HepG2 (cell line): Measurements from ENCODE around the gene NMNAT1. TPM values are rescaled to one million over a fixed set of nuclear protein-coding genes. Genes with fewer than 3 reads are reported as not detected.

Experiments
- AHDC1 ChIP-seq: sonication (generic); formaldehyde crosslinking; IDR thresholded peaks from 2 replicates; pipeline ENCODE4 v1.5.1; 2020; ENCODE audit warnings: mild to moderate bottlenecking, missing genetic modification reagents, borderline replicate concordance
- ATAD3A ChIP-seq: sonication (generic); formaldehyde crosslinking; IDR thresholded peaks from 2 replicates; pipeline ENCODE4 v1.4.0; 2020; ENCODE audit warnings: missing genetic modification reagents
- DMAP1 ChIP-seq: IDR thresholded peaks from 2 replicates; pipeline ENCODE4 v1.6.1; 2016
- FLYWCH1 ChIP-seq: sonication (generic); formaldehyde crosslinking; IDR thresholded peaks from 2 replicates; pipeline ENCODE4 v1.8.1; 2023; ENCODE audit warnings: mild to moderate bottlenecking, missing genetic modification reagents
- KLF11 ChIP-seq: IDR thresholded peaks from 2 replicates; pipeline ENCODE4 v1.6.1; 2016; ENCODE audit warnings: missing compliant biosample characterization
- PHF21A ChIP-seq: sonication (generic); formaldehyde crosslinking; IDR thresholded peaks from 2 replicates; pipeline ENCODE4 v1.5.0; 2020; ENCODE audit warnings: mild to moderate bottlenecking, missing genetic modification reagents
- SPEN ChIP-seq: sonication (generic); formaldehyde crosslinking; IDR thresholded peaks from 2 replicates; pipeline ENCODE4 v1.5.1; 2020; ENCODE audit warnings: low read depth, mild to moderate bottlenecking, missing genetic modification reagents
- USF2 ChIP-seq, 2 experiments: sonication (generic) in 1 of 2; formaldehyde crosslinking in 1 of 2; IDR thresholded peaks; 2 replicates each; pipeline versions ENCODE4 v1.5.1 to v1.6.1; 2011 to 2020; ENCODE audit warnings: borderline replicate concordance in 1 of 2, low read depth in 1 of 2, low read length in 1 of 2, mild to moderate bottlenecking in 1 of 2, missing genetic modification reagents in 1 of 2, moderate library complexity in 1 of 2
- ZNF441 ChIP-seq: sonication (generic); formaldehyde crosslinking; IDR thresholded peaks from 2 replicates; pipeline ENCODE4 v1.7.0; 2021; ENCODE audit warnings: missing genetic modification reagents, borderline replicate concordance
- ZNF543 ChIP-seq: sonication (generic); formaldehyde crosslinking; IDR thresholded peaks from 2 replicates; pipeline ENCODE4 v1.4.0; 2020; ENCODE audit warnings: mild to moderate bottlenecking, missing genetic modification reagents
- ZNF609 ChIP-seq: sonication (generic); formaldehyde crosslinking; IDR thresholded peaks from 2 replicates; pipeline ENCODE4 v1.4.0; 2020; ENCODE audit warnings: mild to moderate bottlenecking, missing genetic modification reagents, borderline replicate concordance
- ZNF678 ChIP-seq: sonication (generic); formaldehyde crosslinking; IDR thresholded peaks from 2 replicates; pipeline ENCODE4 v1.4.0; 2020; ENCODE audit warnings: mild to moderate bottlenecking, missing genetic modification reagents
- polyA plus RNA-seq, 8 experiments: library from polyadenylated mRNA; depleted of rRNA in 3 of 8; stranded (reverse) in 7 of 8; unstranded in 1 of 8; fragments of >200 nt; fragmentation: Illumina TruSeq in 4 of 8; extraction: Trizol in 4 of 8; gene quantifications; 2 replicates each; pipeline versions ENCODE4 v1.2.1 to v1.2.3, GENCODE V29; 2011 to 2016; ENCODE audit warnings: low read depth in 4 of 8, missing spikeins in 1 of 8, mixed read lengths in 1 of 8; ENCODE audit not compliant: insufficient read depth in 1 of 8
- total RNA-seq, 5 experiments: library from RNA; depleted of rRNA; stranded (reverse); fragments of >200 nt; fragmentation: Illumina TruSeq; extraction: Trizol; gene quantifications; 2 replicates each; pipeline ENCODE4 v1.2.3, GENCODE V29; 2016; ENCODE audit warnings: low read depth in 1 of 5

NMNAT1 gene
- total and polyA plus RNA-seq, 2 of the 13 experiments (the other 11 are each of a cell fraction or from before 2014, with no cell fraction given) = 5.6 to 12.2 TPM

GRCh38 chr1:9910423-9911178 is 32.7 kb upstream of the NMNAT1 start (continued):
- TF ChIP-seq AHDC1 (CRISPR knock-in tag) (no peak), USF2 (IDR thresholded peaks at IDR 0.05; ENCODE audit: low read depth, low read length) (no peak), USF2 (CRISPR knock-in tag; IDR thresholded peaks at IDR 0.05; ENCODE audit: borderline replicate concordance) (peak; percentile 48; the same call in 1 of the 2 replicates), KLF11 (CRISPR knock-in tag) (no peak; the same call in 1 of the 2 replicates), FLYWCH1 (CRISPR knock-in tag) (no peak), SPEN (CRISPR knock-in tag) (peak; percentile 58; the same call in 1 of the 2 replicates), ATAD3A (CRISPR knock-in tag) (no peak), DMAP1 (CRISPR knock-in tag) (0 out of 2 replicates have a peak, but pooled peaks have one; percentile 26), PHF21A (CRISPR knock-in tag) (no peak), ZNF543 (CRISPR knock-in tag) (no peak), ZNF678 (CRISPR knock-in tag) (no peak), ZNF441 (CRISPR knock-in tag) (0 out of 2 replicates have a peak, but pooled peaks have one; percentile 17), ZNF609 (CRISPR knock-in tag) (no peak)
